ENCODE results near the gene PTGFRN. TPM values are rescaled to one million over a fixed set of nuclear protein-coding genes. Genes with fewer than 3 reads are reported as not detected.
A peak's percentile ranks its signal among the peaks of the same experiment; 100 is the strongest.

Gene PTGFRN
- total and polyA plus RNA-seq, 4 donors, result 47.1 to 83.2 (median 70.1) TPM

DNA sequence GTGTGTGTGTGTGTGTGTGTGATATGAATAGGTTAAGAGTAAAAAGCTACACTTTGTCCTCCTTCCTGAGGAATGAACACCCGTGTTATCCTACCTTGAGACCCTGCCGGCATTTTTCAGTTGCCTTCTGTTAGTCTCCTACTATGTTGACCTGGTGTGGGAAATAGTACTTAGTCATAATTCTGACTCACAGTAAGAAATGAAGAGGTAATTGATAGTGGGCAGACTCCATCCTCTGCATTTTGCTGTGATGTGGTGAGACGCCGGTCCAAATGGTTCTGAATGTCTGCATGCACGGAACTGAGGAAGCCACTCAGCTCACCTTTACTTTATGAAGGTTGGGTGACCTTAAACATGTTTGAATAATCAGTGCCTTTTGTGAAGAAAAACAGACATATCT, 104.5 kb downstream of the PTGFRN start:
- H3K27ac ChIP-seq (ENCODE audit: low read depth, low read length), result no peak overlapping the region

GRCh38 chr1:117015724-117016123, 106.0 kb downstream of the PTGFRN start:
- no peak overlapping the region for H3K4me3 ChIP-seq (ENCODE audit: low read depth, low read length)
- H3K27me3 ChIP-seq (ENCODE audit: control insufficient read depth, insufficient read depth, low read length), result no peaks in the 10 kb centered on the region
- peak in 1 of 6 donors; percentile 49 for DNase-seq (ENCODE audit: low read depth in 4 of 6, low spot score in 6 of 6)
- H3K4me1 ChIP-seq (ENCODE audit: control insufficient read depth, insufficient read depth, low read length), result peaks cover 5% of the 10 kb centered on the region
- H3K27ac ChIP-seq (ENCODE audit: low read depth, low read length), result no peak overlapping the region
- H3K36me3 ChIP-seq (ENCODE audit: control insufficient read depth, insufficient read depth, low read length), result no peaks in the 10 kb centered on the region
- no CpG with 5 or more reads among the region's 3 CpGs for WGBS (ENCODE audit: insufficient coverage)
- no peaks in the 10 kb centered on the region for H3K9me3 ChIP-seq (ENCODE audit: control insufficient read depth, insufficient read depth, low read length)

More for the DNA sequence above, 104.5 kb downstream of the PTGFRN start:
- Histone ChIP-seq H3K9me3 (ENCODE audit: control insufficient read depth, insufficient read depth, low read length) (no peaks in the 10 kb centered on the region), H3K27me3 (ENCODE audit: control insufficient read depth, insufficient read depth, low read length) (no peaks in the 10 kb centered on the region), H3K4me1 (ENCODE audit: control insufficient read depth, insufficient read depth, low read length) (peaks cover 5% of the 10 kb centered on the region), H3K36me3 (ENCODE audit: control insufficient read depth, insufficient read depth, low read length) (no peaks in the 10 kb centered on the region), H3K4me3 (ENCODE audit: low read depth, low read length) (no peak overlapping the region)
- WGBS (ENCODE audit: insufficient coverage), result no CpG with 5 or more reads among the region's 5 CpGs
- DNase-seq (ENCODE audit: low read depth in 4 of 6, low spot score in 6 of 6), result no peak

GRCh38 chr1:117017062-117017461, 107.3 kb downstream of the PTGFRN start:
- no peaks in the 10 kb centered on the region for H3K9me3 ChIP-seq (ENCODE audit: control insufficient read depth, insufficient read depth, low read length)
- DNase-seq (ENCODE audit: low read depth in 4 of 6, low spot score in 6 of 6), result peak in 2 of 6 donors; percentile 63 to 67
- H3K27me3 ChIP-seq (ENCODE audit: control insufficient read depth, insufficient read depth, low read length), result no peaks in the 10 kb centered on the region
- 15% methylated on average over 3 of the region's 4 CpGs for WGBS (ENCODE audit: insufficient coverage)
- no peak overlapping the region for H3K4me3 ChIP-seq (ENCODE audit: low read depth, low read length)
- H3K36me3 ChIP-seq (ENCODE audit: control insufficient read depth, insufficient read depth, low read length), result no peaks in the 10 kb centered on the region
- H3K4me1 ChIP-seq (ENCODE audit: control insufficient read depth, insufficient read depth, low read length), result peaks cover 5% of the 10 kb centered on the region
- H3K27ac ChIP-seq (ENCODE audit: low read depth, low read length), result no peak overlapping the region

DNA sequence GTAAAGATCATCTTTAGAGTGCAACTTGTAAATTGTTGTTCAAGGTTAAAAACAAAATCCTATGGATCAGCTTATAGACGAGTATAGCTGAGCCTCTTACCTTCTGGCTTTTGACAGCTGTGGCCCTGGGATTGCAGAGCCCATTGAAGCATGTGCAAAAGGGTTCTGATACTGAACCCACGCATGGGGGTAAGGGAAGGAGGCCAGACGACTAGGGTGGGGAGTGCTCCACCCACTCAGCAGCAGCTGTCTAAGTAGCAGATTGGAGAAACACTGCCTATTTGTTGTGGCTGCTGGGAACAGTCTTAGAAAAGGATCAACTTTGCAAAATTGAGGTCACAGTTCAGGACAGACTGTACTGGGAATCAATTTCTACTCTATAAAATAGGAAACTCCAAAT, 107.9 kb downstream of the PTGFRN start:
- Histone ChIP-seq H3K27ac (ENCODE audit: low read depth, low read length) (no peak overlapping the region), H3K36me3 (ENCODE audit: control insufficient read depth, insufficient read depth, low read length) (no peaks in the 10 kb centered on the region), H3K27me3 (ENCODE audit: control insufficient read depth, insufficient read depth, low read length) (no peaks in the 10 kb centered on the region), H3K4me1 (ENCODE audit: control insufficient read depth, insufficient read depth, low read length) (peaks cover 5% of the 10 kb centered on the region), H3K4me3 (ENCODE audit: low read depth, low read length) (no peak overlapping the region), H3K9me3 (ENCODE audit: control insufficient read depth, insufficient read depth, low read length) (no peaks in the 10 kb centered on the region)
- WGBS (ENCODE audit: insufficient coverage), result 61% methylated on average over 2 of the region's 3 CpGs
- peak in 1 of 6 donors; percentile 23 for DNase-seq (ENCODE audit: low read depth in 4 of 6, low spot score in 6 of 6)

DNA sequence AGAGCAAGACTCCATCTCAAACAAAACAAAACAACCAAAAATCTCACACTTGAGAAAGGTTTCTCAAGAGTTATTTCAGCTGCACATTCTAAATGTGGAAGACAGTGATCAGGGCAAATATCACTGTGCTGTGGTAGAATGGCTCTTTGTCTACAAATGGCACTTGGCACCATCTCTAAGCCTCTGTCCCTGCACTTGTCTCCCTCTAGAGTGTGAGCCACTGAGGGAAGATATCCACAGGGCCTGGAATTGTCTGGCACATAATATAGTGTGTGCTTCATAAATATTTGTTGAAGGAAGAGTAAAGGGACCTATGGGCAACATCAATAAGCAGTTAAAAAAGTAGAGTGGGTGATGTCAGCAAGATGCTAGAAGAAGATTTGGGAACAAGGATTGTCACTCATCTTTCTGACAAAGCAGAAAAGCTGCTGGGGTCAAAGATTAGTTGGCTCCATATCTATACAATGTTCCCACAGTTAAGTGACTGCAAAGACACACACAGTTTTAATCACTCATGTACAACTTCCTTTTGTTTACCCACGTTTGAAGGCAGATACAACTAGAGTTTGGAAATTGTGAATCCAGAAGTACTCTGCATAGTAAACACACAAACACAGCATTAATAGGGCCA, 110.9 kb downstream of the PTGFRN start:
- H3K9me3 ChIP-seq (ENCODE audit: control insufficient read depth, insufficient read depth, low read length), result no peaks in the 10 kb centered on the region
- H3K4me3 ChIP-seq (ENCODE audit: low read depth, low read length), result no peak overlapping the region
- no peak overlapping the region for H3K27ac ChIP-seq (ENCODE audit: low read depth, low read length)
- H3K27me3 ChIP-seq (ENCODE audit: control insufficient read depth, insufficient read depth, low read length), result no peaks in the 10 kb centered on the region
- H3K4me1 ChIP-seq (ENCODE audit: control insufficient read depth, insufficient read depth, low read length), result peaks cover 5% of the 10 kb centered on the region
- WGBS (ENCODE audit: insufficient coverage), result no CpG with 5 or more reads among the region's 1 CpG
- no peaks in the 10 kb centered on the region for H3K36me3 ChIP-seq (ENCODE audit: control insufficient read depth, insufficient read depth, low read length)
- no peak for DNase-seq (ENCODE audit: low read depth in 4 of 6, low spot score in 6 of 6)

GRCh38 chr1:117022114-117022513, 112.4 kb downstream of the PTGFRN start:
- Histone ChIP-seq H3K27ac (ENCODE audit: low read depth, low read length) (no peak overlapping the region), H3K4me1 (ENCODE audit: control insufficient read depth, insufficient read depth, low read length) (peaks cover 2% of the 10 kb centered on the region), H3K27me3 (ENCODE audit: control insufficient read depth, insufficient read depth, low read length) (no peaks in the 10 kb centered on the region), H3K9me3 (ENCODE audit: control insufficient read depth, insufficient read depth, low read length) (no peaks in the 10 kb centered on the region), H3K4me3 (ENCODE audit: low read depth, low read length) (no peak overlapping the region), H3K36me3 (ENCODE audit: control insufficient read depth, insufficient read depth, low read length) (no peaks in the 10 kb centered on the region)
- DNase-seq (ENCODE audit: low read depth in 4 of 6, low spot score in 6 of 6), result peak in 2 of 6 donors; percentile 64 to 74
- WGBS (ENCODE audit: insufficient coverage), result no CpG with 5 or more reads among the region's 3 CpGs

GRCh38 chr1:117025568-117025967, 115.9 kb downstream of the PTGFRN start:
- no peak overlapping the region for H3K4me3 ChIP-seq (ENCODE audit: low read depth, low read length)
- H3K27me3 ChIP-seq (ENCODE audit: control insufficient read depth, insufficient read depth, low read length), result no peaks in the 10 kb centered on the region
- whole genome bisulfite sequencing (ENCODE audit: insufficient coverage), result 97% methylated on average over 6 of the region's 7 CpGs
- DNase-seq (ENCODE audit: low read depth in 4 of 6, low spot score in 6 of 6), result no peak
- H3K27ac ChIP-seq (ENCODE audit: low read depth, low read length), result no peak overlapping the region
- no peaks in the 10 kb centered on the region for H3K4me1 ChIP-seq (ENCODE audit: control insufficient read depth, insufficient read depth, low read length)
- no peaks in the 10 kb centered on the region for H3K9me3 ChIP-seq (ENCODE audit: control insufficient read depth, insufficient read depth, low read length)
- H3K36me3 ChIP-seq (ENCODE audit: control insufficient read depth, insufficient read depth, low read length), result no peaks in the 10 kb centered on the region

GRCh38 chr1:117026361-117026760, 116.6 kb downstream of the PTGFRN start:
- DNase-seq (ENCODE audit: low read depth in 4 of 6, low spot score in 6 of 6), result no peak
- Histone ChIP-seq H3K36me3 (ENCODE audit: control insufficient read depth, insufficient read depth, low read length) (no peaks in the 10 kb centered on the region), H3K9me3 (ENCODE audit: control insufficient read depth, insufficient read depth, low read length) (no peaks in the 10 kb centered on the region), H3K4me1 (ENCODE audit: control insufficient read depth, insufficient read depth, low read length) (no peaks in the 10 kb centered on the region), H3K4me3 (ENCODE audit: low read depth, low read length) (no peak overlapping the region), H3K27me3 (ENCODE audit: control insufficient read depth, insufficient read depth, low read length) (no peaks in the 10 kb centered on the region), H3K27ac (ENCODE audit: low read depth, low read length) (no peak overlapping the region)
- WGBS (ENCODE audit: insufficient coverage), result 92% methylated on average over 3 of the region's 6 CpGs

DNA sequence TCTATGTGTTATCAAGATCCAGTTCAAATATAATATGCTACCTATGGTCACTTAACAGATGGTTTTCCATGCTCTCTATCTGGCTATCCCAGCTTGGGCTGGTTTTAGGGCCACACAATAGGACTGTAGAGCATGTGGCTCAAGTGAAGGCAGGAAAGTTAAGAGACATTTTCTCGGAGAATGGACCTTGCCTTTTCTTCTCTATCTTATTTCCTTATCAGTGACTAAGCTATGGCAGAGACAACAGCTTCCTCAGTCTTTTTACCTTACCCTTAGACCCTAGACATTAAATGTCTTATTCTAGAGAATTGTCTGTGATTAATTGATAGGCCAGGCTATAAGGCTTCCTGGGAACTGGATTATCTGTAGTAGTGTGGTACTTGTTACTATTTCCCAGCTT, 120.0 kb downstream of the PTGFRN start:
- Histone ChIP-seq H3K27ac (ENCODE audit: low read depth, low read length) (no peak overlapping the region), H3K36me3 (ENCODE audit: control insufficient read depth, insufficient read depth, low read length) (no peaks in the 10 kb centered on the region), H3K27me3 (ENCODE audit: control insufficient read depth, insufficient read depth, low read length) (no peaks in the 10 kb centered on the region), H3K4me1 (ENCODE audit: control insufficient read depth, insufficient read depth, low read length) (peaks cover 7% of the 10 kb centered on the region), H3K4me3 (ENCODE audit: low read depth, low read length) (no peak overlapping the region), H3K9me3 (ENCODE audit: control insufficient read depth, insufficient read depth, low read length) (no peaks in the 10 kb centered on the region)
- no CpG with 5 or more reads among the region's 1 CpG for WGBS (ENCODE audit: insufficient coverage)
- DNase-seq (ENCODE audit: low read depth in 4 of 6, low spot score in 6 of 6), result no peak

- Histone ChIP-seq H3K9me3 (ENCODE audit: control insufficient read depth, insufficient read depth, low read length) (no peaks in the 10 kb centered on the region), H3K36me3 (ENCODE audit: control insufficient read depth, insufficient read depth, low read length) (no peaks in the 10 kb centered on the region), H3K4me3 (ENCODE audit: low read depth, low read length) (no peak overlapping the region), H3K27me3 (ENCODE audit: control insufficient read depth, insufficient read depth, low read length) (no peaks in the 10 kb centered on the region), H3K4me1 (ENCODE audit: control insufficient read depth, insufficient read depth, low read length) (peaks cover 7% of the 10 kb centered on the region), H3K27ac (ENCODE audit: low read depth, low read length) (no peak overlapping the region)
- DNase-seq (ENCODE audit: low read depth in 4 of 6, low spot score in 6 of 6), result no peak
- no CpG with 5 or more reads among the region's 1 CpG for WGBS (ENCODE audit: insufficient coverage)
These were observed 120.7 kb downstream of the PTGFRN start for GRCh38 chr1:117030271-117030877.

Measured in spinal cord (tissue), 10 donors.